HT1080 (cell line): Measurements from ENCODE around the gene ADARB1. TPM values are rescaled to one million over a fixed set of nuclear protein-coding genes. Genes with fewer than 3 reads are reported as not detected.

Experiments used
- DNase-seq: peaks from one replicate; pipeline ENCODE4 v3.0.0-alpha.2; 2015; ENCODE audit warnings: low read depth
- total RNA-seq: library from RNA; depleted of rRNA; stranded (reverse); fragments of >200 nt; shearing (Covaris generic); gene quantifications from 2 replicates; pipeline ENCODE4 v1.2.3, GENCODE V29; 2014

ADARB1 gene
- total RNA-seq, 1 experiment from 2014 or later: 22.4 TPM

DNA sequence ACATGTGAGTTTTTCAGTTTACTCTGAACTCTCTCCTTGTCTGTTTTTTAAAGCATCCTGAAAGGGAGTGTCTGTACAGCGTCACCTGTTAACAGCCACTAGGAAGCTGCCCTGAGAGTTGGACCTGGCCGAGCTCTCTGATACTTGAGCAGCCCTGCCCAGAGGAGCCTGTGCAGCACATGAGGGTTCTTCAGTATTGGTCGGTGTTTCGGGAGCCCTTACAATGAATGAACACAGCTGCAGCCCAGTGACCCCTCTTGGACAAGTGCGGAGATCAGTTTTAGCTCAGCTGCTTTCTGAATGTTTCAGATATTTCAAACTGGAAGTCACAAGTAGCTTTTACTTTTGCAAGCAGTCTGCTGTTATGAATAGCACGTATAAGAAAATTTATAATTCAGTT is 39.2 kb downstream of the ADARB1 start:
- no peak for DNase-seq

DNA sequence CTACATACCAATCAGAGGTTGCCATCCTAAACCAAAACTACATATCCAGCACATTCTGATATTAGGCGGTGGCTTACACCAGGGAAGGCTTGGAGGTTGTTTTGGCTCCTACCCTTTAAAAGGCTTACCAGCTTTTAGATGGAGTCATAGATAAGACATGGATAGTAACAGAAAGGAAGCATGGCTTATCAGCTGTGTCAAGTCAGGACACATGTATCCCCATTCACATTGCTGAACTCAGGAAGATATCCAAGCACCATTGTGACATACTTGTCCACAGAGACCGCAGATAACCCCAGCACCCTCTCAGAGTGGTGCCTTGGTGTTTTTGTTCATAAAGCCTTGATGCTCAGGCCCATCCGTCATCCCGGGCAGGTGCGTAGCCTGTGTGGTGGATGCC is 39.7 kb downstream of the ADARB1 start:
- DNase-seq: no peak

GRCh38 chr21:45114475-45114874 is 40.1 kb downstream of the ADARB1 start:
- DNase-seq: no peak

DNA sequence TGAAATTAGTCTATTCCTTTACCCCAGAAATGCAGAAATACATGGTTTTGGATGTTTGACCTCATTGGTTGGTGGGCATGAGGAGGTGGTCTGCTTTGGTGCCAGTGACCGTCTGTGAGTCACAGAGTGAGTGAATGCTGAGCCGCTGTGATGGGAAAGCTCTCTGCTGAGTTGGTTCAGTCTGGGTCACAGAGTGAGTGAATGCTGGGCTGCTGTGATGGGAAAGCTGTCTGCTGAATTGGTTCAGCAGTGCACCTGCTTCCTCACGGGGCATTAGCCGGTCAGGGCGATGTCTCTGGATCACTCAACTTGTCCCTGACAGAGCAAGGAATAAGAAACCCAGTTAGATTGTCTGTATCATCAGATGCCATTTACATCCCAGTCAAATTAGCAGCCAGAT is 40.8 kb downstream of the ADARB1 start:
- no peak for DNase-seq

- DNase-seq: no peak
Measured at GRCh38 chr21:45116066-45116465, 41.7 kb downstream of the ADARB1 start.

- DNase-seq: no peak
Measured at GRCh38 chr21:45117314-45117713, 42.9 kb downstream of the ADARB1 start.

DNA sequence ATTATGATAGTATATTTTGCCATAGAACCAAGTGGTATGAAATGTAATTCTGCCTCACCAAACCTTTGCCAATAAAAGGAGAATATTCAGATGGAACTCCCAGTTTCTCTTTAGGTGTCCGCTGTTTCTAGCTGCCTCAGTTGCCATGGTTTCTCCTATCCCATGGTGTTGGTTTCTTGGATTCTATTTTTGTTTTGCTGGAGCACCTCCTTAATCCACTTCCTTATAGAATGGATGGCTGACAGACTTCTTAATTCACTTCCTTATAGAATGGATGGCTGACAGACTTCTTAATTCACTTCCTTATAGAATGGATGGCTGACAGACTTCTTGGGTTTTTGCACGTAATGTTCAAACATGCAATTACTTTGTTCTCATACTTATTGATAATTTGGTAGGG is 43.7 kb downstream of the ADARB1 start:
- DNase-seq: no peak

GRCh38 chr21:45119812-45120211 is 45.4 kb downstream of the ADARB1 start:
- DNase-seq: no peak

DNA sequence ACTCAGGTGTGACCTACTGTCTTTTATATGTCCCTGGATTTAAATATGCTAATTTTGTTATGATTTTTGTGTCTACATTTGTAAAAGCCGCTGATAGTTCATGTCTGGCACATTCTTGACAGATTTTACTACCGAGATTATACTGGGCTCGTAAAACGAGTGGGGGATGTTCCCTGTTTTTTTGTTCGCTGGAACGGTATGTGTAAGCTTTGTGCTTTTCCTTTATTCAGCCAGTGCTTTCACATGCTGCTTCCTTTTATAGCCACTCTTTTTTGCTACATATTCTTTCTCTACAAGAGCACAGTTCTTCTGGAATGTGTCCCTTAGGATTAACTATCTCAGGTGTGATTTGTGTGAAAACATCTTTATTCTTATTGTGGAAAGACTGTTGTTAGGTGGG is 46.6 kb downstream of the ADARB1 start:
- no peak for DNase-seq

- no peak for DNase-seq
Measured at GRCh38 chr21:45122030-45122429, 47.6 kb downstream of the ADARB1 start.

DNA sequence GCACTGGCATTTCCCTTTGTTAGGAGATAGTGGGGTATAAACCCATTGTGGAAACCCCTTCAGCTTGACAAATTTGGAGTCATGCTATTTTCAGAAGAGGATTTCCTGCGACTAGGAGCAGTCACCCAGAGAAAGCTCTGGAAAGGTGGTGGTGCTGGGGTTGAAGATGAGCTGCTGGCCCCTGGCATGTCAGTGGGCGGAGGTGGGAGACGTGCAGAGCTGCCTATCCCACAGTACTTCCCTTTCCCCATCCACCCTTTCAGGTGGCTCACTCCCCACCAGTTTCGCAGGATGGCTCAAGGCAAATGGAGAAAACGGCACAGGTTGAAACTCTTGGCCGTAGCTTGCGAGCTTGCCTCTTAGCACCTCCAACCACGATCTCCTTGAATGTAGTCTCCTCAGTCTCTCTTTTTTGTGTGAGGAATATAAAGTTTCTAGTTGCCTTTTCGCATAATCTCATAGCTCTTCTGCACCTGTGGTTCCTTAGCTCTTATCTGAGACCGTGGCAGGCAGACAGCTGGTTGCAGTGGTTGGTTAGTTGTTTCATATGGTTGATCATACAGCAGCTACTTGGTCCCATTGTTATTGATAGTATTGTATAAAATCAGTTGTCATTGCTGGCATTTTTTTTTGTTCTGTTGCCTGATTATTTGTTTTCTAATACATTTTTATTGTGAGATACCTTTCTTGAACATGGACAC is 48.2 kb downstream of the ADARB1 start:
- DNase-seq: no peak

GRCh38 chr21:45123440-45123839 is 49.1 kb downstream of the ADARB1 start:
- no peak for DNase-seq

GRCh38 chr21:45124596-45124995 is 50.2 kb downstream of the ADARB1 start:
- no peak for DNase-seq

DNA sequence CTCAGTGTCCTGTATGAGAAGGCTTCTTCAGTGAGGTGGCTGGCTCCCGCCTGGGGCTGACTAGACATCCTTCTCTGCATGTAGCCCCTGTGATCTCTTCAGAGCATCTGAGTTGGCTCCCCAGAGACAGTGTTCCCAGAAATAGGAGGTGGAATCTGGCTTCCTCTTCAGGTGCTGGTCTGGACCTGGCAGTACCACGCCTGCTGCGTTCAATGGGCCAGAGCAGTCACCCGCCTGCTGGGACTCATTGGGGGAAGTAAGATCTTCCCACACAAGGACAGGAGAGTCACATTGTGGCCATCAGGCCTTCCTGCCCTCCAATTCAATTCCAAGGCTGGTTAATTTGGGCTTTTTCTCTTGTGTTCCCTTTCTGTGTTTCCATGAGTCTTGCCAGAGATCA is 51.0 kb downstream of the ADARB1 start:
- DNase-seq: no peak

- DNase-seq: no peak
Measured at GRCh38 chr21:45126204-45126626, 51.8 kb downstream of the ADARB1 start.

DNA sequence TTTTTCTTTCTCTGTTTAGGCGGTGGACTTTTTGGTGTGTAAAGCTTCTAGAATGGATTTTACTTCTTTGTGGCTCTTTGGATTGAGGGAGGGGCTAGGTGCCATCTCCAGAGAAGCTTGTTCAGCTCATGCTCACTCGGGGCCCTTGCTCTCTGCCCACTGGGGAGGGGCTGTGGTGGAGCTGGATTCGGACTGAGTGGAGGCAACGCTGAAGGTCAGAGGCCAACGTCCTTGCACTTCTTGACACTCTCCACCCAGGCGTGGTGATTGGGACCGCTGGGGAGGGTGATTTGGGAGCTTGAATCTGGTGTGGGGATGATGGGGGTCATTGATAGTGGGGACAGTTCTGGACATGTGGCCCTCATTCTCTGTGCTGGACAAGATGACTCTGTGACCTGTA is 52.6 kb downstream of the ADARB1 start:
- no peak for DNase-seq

DNA sequence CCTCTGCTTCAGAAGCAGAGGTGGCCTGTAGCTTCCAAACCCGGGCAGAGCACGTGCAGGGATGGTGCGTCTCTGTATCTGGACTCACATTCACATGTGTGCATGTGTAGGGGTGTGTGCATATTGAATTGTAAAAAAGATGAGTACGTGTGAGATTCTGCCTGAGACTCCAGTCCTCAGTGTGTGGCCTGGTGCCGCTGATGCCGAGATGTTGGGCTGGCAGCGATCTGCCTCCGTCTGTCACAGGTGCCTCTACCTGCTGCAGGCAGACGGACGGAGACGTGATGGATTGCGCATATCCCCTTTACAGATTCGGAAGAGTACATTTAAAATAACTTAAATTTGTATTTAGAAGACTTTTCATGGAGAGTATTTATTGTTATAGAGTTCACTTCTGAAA is 53.6 kb downstream of the ADARB1 start:
- DNase-seq: no peak

- DNase-seq: peak; percentile 77
Measured at GRCh38 chr21:45128613-45129188, 54.3 kb downstream of the ADARB1 start.

DNA sequence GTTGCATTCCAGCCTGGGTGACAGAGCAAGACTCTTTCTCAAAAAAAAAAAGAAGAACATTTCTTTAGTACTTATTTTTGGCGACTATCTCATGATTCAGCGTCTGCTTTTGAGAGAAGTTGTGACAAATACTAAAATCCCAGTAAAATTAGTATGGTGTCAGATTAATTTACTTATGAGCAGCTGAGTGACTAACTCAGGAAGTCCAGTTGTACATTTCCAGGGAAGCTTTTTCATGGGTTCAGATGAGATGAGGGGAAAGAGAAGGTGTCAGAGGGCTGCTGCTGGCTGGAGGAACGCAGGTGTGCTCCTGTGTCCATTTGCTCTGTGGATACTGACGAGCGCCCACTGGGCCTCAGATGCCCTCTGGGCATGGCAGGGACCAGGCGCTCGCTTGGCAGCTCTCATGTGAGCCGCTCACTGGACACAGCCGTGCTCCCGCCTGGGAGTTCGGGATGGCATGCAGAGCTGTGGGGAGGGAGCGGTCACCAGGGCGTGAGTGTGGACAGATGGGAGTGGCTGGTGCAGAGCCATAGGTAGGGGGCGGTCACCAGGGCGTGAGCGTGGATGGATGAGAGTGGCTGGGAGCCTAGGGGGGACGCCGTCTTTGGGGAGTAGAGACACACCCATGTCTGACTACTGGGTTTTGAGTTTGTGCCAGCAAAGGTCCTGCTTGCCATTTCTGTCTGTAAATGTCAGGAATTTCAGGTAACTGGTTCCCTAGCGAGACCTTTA is 55.0 kb downstream of the ADARB1 start:
- DNase-seq: peak; percentile 77

DNA sequence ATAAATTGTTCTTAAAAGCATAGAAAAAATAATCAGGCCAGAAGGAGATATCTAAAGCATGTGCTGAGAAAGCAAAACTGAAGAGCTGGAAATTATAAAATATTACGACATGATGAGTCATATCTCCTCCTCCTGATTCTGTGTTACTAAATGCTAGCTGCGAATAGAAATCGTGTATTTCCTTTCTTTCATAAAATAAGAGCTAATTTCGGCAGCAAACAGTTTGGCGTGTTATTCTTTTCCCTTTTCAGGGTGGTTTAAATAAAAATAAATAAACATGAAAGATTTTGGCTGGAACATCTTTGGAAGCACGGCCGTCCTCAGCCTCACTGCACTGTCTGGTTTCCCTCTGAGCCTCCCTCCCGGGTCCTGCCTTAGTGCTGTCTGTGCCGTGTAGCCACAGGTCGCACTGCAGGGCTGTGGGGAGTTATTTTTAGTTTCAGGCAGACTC is 56.0 kb downstream of the ADARB1 start:
- DNase-seq: peak; percentile 77

DNA sequence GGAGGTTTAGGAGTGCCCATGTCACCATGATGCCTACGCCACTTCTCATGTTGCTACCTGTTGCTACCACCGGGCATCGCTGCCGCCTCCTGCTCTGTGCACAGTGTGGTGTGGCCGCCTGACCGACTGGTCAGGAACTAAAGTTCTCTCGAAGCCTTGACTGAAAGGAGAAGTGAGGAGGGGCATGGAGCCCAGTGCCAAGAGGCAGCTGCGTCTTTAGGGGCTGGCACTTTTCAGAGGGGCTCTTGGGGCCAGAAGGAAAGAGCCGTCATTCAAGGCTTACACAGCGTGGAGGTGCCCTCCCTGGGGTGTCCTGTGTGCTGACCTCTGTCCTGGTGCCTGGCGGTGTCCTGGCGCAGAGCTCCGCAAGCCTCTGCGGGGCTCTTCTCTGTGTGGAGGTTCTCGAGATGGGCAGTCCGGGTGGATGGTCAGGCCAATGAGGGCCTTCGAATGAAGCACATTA is 57.2 kb downstream of the ADARB1 start:
- DNase-seq: no peak

GRCh38 chr21:45132841-45133573 is 58.6 kb downstream of the ADARB1 start:
- no peak for DNase-seq
